Cerebellar nuclear complex (tissue), 1 donor: ENCODE results near the gene TMEM161B.
"Not testable (repeated sequence)": the region's sequence is repeated elsewhere in the genome, so short reads cannot be mapped to it uniquely, and the experiment has no call there.

Source experiments
- DNase-seq, 2 experiments: peaks; one replicate each; lab custom pipeline; 2025; lab: John Stamatoyannopoulos, UW

TMEM161B gene

GRCh38 chr5:88183255-88183654, 85.4 kb downstream of the TMEM161B start:
- DNase-seq = no peak

GRCh38 chr5:88177486-88177885, 91.2 kb downstream of the TMEM161B start:
- not testable (repeated sequence) for DNase-seq

GRCh38 chr5:88172847-88173758, 95.5 kb downstream of the TMEM161B start:
- no peak for DNase-seq

GRCh38 chr5:88159591-88159990, 109.1 kb downstream of the TMEM161B start:
- no peak for DNase-seq

GRCh38 chr5:88158056-88158455, 110.6 kb downstream of the TMEM161B start:
- DNase-seq = no peak

- no peak for DNase-seq
These were observed 113.8 kb downstream of the TMEM161B start for GRCh38 chr5:88154891-88155290.

- no peak for DNase-seq
These were observed 117.9 kb downstream of the TMEM161B start for GRCh38 chr5:88150747-88151146.

- DNase-seq = peak in 1 of 2 experiments; percentile 67
These were observed 122.8 kb downstream of the TMEM161B start for GRCh38 chr5:88145611-88146467.

GRCh38 chr5:88145221-88145610, 123.4 kb downstream of the TMEM161B start:
- DNase-seq = no peak
